Measurements from ENCODE around the gene ZNF362.

The ZNF362 gene

GRCh38 chr1:33336580-33336979 lies 80.3 kb downstream of the ZNF362 start:
- H3K4me1 ChIP-seq (ENCODE audit: control insufficient read depth, insufficient read depth, low read length) = peaks cover 13% of the 10 kb centered on the region
- CTCF ChIA-PET = interaction anchor here (0.9 to 1.3 kb wide), 3 partner anchors 39 to 42 kb away, joined by 3 to 4 read pairs (median 3); no protein-coding TSS in a partner anchor

More at GRCh38 chr1:33336580-33336979, 80.3 kb downstream of the ZNF362 start:
- H3K36me3 ChIP-seq (ENCODE audit: control insufficient read depth in 2 of 2, insufficient read depth in 1 of 2, low read length in 2 of 2) = peaks cover 0 to 46% of the 10 kb centered on the region in 2 experiments; a peak in 1 of 3 replicates
- H3K9me3 ChIP-seq (ENCODE audit: control insufficient read depth, insufficient read depth, low read depth, low read length) = no peaks in the 10 kb centered on the region
- no peak for TF ChIP-seq ZFP37 (tag by site-specific recombination; IDR thresholded peaks at IDR 0.05)
- TF ChIP-seq, protein P1, sequence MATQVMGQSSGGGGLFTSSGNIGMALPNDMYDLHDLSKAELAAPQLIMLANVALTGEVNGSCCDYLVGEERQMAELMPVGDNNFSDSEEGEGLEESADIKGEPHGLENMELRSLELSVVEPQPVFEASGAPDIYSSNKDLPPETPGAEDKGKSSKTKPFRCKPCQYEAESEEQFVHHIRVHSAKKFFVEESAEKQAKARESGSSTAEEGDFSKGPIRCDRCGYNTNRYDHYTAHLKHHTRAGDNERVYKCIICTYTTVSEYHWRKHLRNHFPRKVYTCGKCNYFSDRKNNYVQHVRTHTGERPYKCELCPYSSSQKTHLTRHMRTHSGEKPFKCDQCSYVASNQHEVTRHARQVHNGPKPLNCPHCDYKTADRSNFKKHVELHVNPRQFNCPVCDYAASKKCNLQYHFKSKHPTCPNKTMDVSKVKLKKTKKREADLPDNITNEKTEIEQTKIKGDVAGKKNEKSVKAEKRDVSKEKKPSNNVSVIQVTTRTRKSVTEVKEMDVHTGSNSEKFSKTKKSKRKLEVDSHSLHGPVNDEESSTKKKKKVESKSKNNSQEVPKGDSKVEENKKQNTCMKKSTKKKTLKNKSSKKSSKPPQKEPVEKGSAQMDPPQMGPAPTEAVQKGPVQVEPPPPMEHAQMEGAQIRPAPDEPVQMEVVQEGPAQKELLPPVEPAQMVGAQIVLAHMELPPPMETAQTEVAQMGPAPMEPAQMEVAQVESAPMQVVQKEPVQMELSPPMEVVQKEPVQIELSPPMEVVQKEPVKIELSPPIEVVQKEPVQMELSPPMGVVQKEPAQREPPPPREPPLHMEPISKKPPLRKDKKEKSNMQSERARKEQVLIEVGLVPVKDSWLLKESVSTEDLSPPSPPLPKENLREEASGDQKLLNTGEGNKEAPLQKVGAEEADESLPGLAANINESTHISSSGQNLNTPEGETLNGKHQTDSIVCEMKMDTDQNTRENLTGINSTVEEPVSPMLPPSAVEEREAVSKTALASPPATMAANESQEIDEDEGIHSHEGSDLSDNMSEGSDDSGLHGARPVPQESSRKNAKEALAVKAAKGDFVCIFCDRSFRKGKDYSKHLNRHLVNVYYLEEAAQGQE (tag by site-specific recombination; IDR thresholded peaks at IDR 0.05) = no peak
- TF ChIP-seq ZBTB44 (tag by site-specific recombination; IDR thresholded peaks at IDR 0.05) = no peak
- no peak for TF ChIP-seq ZNF24 (tag by site-specific recombination; IDR thresholded peaks at IDR 0.05)
- TF ChIP-seq SP3 (tag by site-specific recombination; IDR thresholded peaks at IDR 0.05) = no peak
- TF ChIP-seq SP2 (tag by site-specific recombination; IDR thresholded peaks at IDR 0.05) = no peak
- no peak for TF ChIP-seq WT1 (tag by site-specific recombination; IDR thresholded peaks at IDR 0.05)
- TF ChIP-seq, protein P2, sequence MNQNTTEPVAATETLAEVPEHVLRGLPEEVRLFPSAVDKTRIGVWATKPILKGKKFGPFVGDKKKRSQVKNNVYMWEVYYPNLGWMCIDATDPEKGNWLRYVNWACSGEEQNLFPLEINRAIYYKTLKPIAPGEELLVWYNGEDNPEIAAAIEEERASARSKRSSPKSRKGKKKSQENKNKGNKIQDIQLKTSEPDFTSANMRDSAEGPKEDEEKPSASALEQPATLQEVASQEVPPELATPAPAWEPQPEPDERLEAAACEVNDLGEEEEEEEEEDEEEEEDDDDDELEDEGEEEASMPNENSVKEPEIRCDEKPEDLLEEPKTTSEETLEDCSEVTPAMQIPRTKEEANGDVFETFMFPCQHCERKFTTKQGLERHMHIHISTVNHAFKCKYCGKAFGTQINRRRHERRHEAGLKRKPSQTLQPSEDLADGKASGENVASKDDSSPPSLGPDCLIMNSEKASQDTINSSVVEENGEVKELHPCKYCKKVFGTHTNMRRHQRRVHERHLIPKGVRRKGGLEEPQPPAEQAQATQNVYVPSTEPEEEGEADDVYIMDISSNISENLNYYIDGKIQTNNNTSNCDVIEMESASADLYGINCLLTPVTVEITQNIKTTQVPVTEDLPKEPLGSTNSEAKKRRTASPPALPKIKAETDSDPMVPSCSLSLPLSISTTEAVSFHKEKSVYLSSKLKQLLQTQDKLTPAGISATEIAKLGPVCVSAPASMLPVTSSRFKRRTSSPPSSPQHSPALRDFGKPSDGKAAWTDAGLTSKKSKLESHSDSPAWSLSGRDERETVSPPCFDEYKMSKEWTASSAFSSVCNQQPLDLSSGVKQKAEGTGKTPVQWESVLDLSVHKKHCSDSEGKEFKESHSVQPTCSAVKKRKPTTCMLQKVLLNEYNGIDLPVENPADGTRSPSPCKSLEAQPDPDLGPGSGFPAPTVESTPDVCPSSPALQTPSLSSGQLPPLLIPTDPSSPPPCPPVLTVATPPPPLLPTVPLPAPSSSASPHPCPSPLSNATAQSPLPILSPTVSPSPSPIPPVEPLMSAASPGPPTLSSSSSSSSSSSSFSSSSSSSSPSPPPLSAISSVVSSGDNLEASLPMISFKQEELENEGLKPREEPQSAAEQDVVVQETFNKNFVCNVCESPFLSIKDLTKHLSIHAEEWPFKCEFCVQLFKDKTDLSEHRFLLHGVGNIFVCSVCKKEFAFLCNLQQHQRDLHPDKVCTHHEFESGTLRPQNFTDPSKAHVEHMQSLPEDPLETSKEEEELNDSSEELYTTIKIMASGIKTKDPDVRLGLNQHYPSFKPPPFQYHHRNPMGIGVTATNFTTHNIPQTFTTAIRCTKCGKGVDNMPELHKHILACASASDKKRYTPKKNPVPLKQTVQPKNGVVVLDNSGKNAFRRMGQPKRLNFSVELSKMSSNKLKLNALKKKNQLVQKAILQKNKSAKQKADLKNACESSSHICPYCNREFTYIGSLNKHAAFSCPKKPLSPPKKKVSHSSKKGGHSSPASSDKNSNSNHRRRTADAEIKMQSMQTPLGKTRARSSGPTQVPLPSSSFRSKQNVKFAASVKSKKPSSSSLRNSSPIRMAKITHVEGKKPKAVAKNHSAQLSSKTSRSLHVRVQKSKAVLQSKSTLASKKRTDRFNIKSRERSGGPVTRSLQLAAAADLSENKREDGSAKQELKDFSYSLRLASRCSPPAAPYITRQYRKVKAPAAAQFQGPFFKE (tag by site-specific recombination; IDR thresholded peaks at IDR 0.05; ENCODE audit: borderline replicate concordance) = no peak
- TF ChIP-seq ZNF488 (tag by site-specific recombination; IDR thresholded peaks at IDR 0.05) = no peak
- TF ChIP-seq ZNF335 (tag by site-specific recombination; conservative IDR thresholded peaks at IDR 0.05) = no peak
- TF ChIP-seq, protein P3, sequence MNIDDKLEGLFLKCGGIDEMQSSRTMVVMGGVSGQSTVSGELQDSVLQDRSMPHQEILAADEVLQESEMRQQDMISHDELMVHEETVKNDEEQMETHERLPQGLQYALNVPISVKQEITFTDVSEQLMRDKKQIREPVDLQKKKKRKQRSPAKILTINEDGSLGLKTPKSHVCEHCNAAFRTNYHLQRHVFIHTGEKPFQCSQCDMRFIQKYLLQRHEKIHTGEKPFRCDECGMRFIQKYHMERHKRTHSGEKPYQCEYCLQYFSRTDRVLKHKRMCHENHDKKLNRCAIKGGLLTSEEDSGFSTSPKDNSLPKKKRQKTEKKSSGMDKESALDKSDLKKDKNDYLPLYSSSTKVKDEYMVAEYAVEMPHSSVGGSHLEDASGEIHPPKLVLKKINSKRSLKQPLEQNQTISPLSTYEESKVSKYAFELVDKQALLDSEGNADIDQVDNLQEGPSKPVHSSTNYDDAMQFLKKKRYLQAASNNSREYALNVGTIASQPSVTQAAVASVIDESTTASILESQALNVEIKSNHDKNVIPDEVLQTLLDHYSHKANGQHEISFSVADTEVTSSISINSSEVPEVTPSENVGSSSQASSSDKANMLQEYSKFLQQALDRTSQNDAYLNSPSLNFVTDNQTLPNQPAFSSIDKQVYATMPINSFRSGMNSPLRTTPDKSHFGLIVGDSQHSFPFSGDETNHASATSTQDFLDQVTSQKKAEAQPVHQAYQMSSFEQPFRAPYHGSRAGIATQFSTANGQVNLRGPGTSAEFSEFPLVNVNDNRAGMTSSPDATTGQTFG (tag by site-specific recombination; IDR thresholded peaks at IDR 0.05; ENCODE audit: borderline replicate concordance) = no peak
- TF ChIP-seq, protein P4, sequence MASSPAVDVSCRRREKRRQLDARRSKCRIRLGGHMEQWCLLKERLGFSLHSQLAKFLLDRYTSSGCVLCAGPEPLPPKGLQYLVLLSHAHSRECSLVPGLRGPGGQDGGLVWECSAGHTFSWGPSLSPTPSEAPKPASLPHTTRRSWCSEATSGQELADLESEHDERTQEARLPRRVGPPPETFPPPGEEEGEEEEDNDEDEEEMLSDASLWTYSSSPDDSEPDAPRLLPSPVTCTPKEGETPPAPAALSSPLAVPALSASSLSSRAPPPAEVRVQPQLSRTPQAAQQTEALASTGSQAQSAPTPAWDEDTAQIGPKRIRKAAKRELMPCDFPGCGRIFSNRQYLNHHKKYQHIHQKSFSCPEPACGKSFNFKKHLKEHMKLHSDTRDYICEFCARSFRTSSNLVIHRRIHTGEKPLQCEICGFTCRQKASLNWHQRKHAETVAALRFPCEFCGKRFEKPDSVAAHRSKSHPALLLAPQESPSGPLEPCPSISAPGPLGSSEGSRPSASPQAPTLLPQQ (tag by site-specific recombination; IDR thresholded peaks at IDR 0.05) = no peak
- no peak for TF ChIP-seq ATF2 (tag by site-specific recombination; IDR thresholded peaks at IDR 0.05; ENCODE audit: low read depth)
- TF ChIP-seq YY2 (tag by site-specific recombination; IDR thresholded peaks at IDR 0.05) = no peak
- H3K4me3 ChIP-seq (ENCODE audit: low read depth, low read length) = no peak overlapping the region
- no peak overlapping the region for H3K27ac ChIP-seq (ENCODE audit: extremely low read depth, low read depth, low read length)
- POLR2A ChIA-PET = interaction anchor here (1.1 kb wide), 1 partner anchor 13 kb away, joined by 3 read pairs; no protein-coding TSS in a partner anchor

Data from HEK293 (cell line).